ENCODE results near the gene LCA5L.
"Not testable (repeated sequence)": the region's sequence is repeated elsewhere in the genome, so short reads cannot be mapped to it uniquely, and the experiment has no call there.

The LCA5L gene

DNA sequence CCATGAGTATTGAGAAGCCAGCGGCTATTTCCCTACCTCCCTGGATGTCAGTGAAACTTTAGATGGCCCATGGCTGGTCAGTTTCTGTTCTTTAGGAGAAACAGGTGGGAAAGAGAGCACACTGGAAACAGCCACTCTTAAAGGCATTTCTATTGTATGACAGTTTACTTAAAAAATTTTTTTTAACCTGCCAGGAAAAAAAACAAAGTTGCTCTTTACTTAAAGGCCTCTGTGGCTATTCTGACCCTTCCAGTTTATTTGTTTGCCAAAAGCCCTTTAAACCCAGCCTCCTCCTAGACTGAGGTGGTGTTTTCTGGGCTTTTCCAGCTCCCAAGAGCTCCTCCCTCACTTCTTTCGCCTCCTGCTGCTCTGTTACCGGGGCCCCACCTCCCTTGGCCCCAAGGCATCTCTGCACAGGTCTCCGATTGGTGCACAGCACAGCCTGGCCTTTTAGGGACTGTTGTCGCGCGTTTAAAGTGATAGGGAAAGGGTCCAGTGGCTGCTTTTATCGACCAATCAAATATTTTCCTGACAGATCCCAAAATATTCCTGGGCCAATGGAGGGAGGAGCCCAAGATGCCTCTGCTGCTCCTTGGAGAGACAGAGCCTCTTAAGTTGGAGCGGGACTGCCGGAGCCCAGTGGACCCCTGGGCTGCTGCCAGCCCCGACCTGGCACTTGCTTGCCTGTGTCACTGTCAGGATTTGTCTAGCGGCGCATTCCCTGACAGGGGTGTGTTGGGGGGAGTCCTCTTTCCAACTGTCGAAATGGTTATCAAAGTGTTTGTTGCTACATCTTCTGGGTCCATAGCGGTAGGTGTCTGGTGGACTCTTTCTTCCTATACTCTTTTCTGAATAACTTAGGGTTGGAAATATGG is 6.0 kb upstream of the LCA5L start, which contains the start of gene SH3BGR:
TSS of gene SH3BGR (plus strand) at position 639 of the 875 bp plus-strand sequence. CDS start at position 766, 127 bp downstream.
- no peak for DNase-seq

DNA sequence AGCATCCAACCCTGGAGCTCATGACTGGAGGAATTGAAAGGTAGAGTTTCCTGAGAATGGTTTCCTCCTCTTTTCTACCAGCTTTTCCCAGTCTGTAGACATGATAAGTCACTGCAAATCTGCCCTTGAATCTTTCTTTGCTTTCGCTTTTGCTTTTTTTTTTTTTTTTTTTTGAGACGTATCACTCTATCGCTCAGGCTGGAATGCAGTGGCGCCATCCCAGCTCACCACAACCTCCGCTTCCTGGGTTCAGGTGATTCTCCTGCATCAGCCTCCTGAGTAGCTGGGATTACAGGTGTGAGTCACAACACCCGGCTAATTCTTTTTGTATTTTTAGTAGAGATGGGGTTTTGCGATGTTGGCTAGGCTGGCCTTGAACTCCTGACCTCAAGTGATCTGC is 1.7 kb upstream of the LCA5L start:
- no peak for DNase-seq

DNA sequence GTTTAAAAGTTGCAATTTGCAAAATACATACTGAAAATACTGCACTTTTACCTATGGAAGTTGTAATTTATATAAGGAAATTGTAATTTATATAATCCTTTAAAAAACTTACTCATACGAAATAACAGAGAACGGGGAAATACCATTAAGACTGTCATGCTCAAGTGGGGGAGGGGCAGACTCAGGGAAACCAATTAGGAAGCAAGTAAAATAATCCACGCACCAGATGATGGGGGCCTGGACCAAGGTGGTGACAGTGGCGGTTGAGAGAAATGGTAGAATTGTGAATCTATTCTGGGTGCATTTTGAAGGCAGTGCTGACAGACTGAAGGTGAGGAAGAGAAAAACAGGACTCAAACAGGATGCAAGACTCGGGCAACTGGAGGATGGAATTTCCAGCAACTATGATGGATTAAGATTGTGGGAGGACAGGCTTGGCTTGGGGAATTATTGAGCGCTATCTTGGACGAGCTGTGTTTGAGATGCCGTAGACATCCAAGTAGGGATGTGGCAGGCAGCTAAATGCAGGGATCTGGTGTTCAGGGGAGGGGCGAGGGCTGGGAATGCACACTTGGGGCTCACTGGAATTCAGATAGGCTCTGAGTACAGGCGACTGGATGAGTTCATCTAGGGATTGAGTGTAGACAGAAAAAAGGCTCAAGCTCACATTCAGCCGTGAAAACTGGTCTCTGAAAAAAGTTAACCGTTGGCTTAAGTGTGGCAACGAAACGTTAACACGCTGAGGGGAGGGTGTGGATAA is 977 bp downstream of the LCA5L start:
- DNase-seq: no peak

GRCh38 chr21:39441502-39442475 is 3.8 kb downstream of the LCA5L start:
- DNase-seq: no peak

DNA sequence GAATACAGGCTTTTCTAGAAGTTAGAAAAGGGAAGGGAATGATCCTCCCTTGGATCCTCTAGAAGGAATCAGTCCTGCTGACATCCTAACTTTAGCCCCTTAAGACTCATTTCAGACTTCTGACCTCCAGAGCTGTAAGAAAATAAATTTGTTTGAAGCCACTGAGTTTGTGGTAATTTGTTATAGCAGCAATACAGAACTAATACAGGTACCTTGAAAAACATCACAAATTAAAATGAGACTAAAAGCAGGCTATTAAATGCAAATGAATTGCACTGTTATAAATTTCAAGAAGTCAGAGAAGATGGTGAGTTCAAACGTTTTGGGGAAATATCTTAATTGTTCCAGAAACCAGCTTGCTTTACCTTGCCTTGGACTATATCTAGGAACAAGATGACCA is 6.3 kb downstream of the LCA5L start:
- DNase-seq: no peak

DNA sequence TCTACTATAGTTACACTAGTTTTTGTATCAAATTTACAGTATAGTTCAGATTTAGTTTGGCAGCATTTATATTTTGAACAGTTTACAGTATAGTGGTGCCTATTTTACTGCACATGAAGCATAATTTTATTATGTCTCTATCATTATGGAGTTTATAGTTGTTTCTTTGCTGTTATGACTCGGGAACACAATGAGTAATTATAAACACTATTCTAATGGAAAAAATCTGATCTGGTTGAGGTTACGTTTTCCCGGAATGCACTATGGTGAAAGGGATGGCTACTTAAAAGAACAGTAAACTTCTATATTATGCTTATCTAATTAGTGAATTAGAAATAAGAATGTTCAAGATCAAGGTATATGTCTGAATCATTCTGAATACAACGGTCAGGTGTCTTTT is 10.6 kb downstream of the LCA5L start:
- DNase-seq: no peak

- DNase-seq: no peak
Observed at GRCh38 chr21:39430954-39431353, 14.6 kb downstream of the LCA5L start.

GRCh38 chr21:39430457-39430856 is 15.1 kb downstream of the LCA5L start:
- no peak for DNase-seq

DNA sequence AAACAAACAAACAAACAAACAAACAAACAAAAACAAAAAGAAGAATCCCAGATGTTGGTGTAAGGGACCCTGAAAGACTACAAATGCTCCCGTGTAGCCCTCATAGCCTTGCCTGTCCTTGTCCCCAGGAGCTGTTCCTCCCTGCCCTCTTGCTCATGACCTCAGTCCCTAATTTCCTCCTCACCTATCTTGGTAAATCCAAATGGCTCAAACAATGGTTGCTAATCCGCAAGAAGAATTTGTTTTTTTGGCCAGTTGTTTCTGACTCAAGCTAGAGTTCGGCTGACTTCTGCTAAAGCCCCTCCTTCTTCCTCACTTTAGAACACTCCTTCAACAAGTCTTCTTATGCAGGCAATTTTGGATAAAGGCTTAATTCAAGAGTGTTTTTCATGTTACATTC is 15.6 kb downstream of the LCA5L start:
- no peak for DNase-seq

- no peak for DNase-seq
Observed at GRCh38 chr21:39429445-39429844, 16.1 kb downstream of the LCA5L start.

DNA sequence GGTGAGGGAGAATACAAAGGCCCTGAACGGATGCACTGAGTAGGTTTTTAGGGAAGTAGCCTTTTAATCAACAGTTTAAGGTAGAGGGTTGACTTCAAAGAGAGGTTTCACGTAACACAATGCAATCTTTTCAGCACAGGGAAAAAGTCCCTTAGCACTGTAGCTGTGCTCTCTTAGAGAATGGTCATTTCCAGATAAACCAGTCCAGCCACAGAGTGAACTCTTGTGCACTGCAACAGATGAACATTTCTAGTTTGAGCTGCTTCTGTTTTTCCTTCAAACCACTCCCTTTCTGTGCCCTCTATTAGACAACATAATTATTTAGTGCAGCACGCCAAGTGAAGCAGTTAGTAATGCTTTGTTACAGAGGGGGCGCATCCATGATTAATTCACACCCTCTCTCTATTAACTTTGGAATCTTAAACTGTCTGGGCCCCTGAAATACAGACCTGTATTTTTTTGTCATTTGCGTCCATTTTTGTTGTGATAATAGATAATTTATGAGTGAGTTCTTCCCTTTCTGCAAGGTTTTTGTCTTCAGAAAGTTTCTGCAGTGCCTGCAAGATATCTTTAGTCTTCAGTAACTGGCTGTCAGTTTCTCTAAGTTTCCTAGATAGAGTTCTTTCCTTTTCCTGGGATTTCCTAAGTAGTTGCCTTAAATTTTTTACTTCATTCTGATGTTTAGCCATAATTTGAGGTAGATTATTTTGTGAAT is 22.9 kb downstream of the LCA5L start:
- DNase-seq: no peak

DNA sequence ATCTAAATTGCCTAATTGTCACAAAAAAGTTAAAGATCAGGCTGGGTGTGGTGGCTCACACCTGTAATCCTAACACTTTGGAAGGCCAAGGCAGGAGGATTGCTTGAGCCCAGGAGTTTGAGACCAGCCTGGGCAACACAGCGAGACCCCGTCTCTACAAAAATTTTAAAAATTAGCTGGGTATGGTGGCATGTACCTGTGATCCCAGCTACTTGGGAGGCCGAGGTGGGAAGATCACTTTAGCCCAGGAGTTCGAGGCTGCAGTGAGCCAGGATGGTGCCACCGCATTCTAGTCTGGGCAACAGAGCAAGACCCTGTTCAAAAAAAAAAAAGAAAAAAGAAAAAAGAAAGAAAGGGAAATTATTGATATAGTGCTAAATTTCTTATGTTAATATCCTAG is 26.4 kb downstream of the LCA5L start:
- DNase-seq: not testable (repeated sequence)

DNA sequence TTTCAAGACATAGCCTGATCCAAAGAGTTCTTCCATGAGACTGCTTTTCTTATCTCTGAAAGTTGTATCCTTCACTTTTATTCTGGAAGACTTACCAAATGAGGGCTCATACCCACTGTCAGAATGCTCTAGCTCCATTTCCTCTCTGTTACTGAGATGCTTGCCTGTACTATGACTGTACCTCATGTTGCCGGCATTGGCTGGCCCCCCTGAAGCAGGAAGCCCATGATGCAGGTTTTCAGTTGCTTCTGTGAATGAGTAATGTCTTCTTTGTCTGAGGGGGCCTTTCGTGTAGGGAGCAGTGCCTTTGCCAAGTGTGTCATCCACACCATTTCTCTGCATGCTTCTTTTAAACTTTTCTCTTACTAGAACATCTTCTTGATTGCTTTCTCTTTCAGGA is 39.5 kb downstream of the LCA5L start:
- DNase-seq: no peak

- DNase-seq: no peak
Observed at GRCh38 chr21:39400173-39400572, 45.4 kb downstream of the LCA5L start.

DNA sequence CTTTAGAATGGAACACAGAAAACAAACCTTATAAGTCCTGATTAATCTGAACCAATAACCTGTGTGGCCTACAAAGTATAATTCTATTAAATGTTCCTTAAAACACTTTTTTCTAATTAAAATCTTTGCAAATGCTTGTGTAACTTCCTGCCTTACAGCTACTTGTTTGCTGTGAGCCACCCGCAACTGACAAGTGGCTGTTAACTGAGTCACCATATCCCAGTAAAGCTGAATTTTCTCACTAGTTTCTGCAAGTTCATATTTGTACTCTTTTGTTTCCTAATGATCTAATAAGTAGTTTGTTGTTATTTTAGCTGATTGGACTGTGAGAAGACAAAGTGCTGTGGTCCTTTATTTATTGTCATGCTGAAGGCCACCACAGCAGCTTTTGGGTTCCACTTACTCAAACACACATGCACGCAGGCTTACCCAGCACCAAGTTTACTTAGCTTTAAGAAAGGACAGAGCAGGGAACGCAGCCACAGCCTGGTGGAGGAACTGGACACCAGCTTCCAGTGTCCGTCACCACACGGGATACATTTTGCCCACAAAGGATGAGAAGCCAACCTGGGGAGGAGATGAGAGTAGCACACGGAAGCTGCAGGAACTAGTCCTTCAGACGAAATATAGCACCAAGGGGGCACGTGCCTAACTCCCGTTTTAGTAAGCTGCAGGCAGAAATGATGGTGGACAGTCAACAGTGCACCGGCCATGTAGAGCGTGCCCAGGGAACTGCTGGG is 47.8 kb downstream of the LCA5L start:
- DNase-seq: no peak

- DNase-seq: no peak
Observed at GRCh38 chr21:39392981-39393380, 52.6 kb downstream of the LCA5L start.

DNA sequence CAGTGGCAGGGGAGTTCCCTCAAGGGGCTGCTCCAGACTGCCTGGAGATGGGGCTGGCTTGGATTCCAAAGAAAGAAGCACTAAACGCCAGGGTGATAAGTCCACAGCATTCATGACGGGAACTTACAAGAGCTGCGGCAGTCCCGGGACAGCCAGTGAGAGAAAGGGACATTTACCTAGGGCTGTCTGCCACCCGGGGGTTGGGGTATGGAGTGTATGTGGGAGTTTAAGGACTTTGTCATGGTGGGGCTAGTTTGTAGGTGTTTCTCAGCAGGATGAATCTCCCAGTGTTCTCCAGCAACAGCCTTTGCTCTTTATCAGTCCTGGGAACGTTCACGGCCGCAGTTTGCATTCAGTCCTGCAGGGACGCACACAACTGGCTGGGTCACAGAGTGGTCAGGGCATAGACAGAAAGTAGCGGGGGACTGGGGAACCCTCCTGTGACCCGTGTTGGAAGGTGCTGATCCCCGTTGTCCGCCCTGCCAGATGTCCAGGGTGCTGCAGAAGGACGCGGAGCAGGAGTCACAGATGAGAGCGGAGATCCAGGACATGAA is 55.3 kb downstream of the LCA5L start:
- DNase-seq: no peak

DNA sequence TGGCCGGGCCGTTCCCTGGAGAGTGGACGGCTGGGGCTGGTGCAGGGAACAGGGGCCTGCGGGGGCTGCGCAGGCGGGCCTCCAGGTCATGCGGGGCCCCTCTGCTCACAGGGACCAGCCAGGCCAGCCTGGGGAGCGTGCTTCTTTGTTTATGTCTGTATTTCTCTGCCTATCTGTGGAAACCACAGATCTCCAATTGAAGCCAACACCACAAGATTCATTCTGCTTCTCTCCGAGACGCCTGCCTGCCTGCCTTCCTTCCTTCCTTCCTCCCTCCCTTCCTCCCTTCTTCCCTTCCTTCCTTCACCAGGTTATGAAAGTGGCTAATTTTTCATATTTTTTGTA is 56.8 kb downstream of the LCA5L start:
- no peak for DNase-seq

DNA sequence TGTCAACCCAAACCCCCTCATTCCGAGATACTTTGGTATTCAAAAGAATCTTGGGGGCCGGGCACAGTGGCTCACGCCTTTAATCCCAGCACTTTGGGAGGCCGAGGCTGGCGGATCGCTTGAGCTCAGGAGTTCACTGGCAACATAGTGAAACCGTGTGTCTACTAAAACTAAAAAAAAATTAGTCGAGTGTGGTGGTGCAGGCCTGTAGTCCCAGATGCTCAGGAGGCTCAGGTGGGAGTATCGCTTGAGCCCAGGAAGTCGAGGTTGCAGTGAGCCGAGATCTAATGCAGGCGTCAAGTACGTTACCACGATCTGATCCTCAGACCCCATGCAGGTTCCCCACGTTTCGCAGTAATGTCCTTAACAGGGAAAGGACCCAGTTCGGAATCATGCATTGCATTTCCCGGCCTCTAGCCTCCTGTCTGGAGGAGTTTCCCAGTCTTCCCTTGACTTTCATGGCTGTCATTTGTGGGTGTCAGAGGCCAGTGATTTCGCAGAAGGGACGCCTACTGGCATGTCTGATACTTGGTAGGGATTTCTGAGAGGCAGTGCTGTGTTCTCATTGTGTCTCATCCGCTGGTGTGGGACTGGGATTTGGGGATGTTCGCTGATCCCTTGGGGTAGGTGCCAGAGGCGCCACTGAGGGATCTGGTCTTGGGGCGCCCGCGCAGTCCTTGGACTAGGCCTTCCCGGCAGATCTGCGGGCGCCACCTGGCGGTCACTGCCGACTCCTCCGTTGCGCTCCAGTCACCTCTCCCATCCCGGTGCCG is 57.4 kb downstream of the LCA5L start:
- DNase-seq: peak; percentile 75

DNA sequence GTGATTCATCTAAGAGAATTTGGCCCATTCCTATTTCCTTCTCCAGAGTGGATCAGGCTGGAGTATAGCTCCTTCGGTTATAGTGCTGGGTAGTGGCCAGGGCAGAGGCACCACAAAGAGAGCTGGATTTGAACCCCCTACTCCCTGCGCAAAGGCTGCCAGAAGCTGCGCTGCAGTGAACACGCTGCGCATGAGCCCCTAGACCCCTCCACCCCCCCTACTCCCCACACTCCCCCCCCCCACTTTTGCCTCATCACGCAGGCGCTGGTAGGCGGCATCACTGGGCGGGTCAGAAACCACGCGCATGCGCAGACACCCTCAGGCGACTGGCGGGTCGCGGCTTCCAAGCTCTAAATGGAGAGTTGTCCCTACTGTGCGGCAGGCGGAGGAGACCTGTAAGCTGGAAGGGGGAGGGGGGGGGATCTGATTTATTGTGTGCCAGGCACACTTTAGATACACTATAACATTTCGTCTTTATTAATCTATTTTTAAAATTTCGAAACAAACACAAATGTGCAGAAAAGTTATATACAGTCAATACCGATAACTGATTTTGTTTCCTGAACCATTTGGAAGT is 58.0 kb downstream of the LCA5L start:
- DNase-seq: peak; percentile 79

All from activated effector memory CD4-positive, alpha-beta T cell treated with Interleukin-2 at 50 U/mL for 16 hours (primary cell).